GDM1 (cell line): Measurements from ENCODE around the gene S100A2.
"Not testable (repeated sequence)": the region's sequence is repeated elsewhere in the genome, so short reads cannot be mapped to it uniquely, and the experiment has no call there.

ENCODE experiments used
- DNase-seq: peaks from one replicate; lab custom pipeline; 2025; lab: John Stamatoyannopoulos, UW

The S100A2 gene

GRCh38 chr1:153588482-153588881 is 22.8 kb upstream of the S100A2 start:
- DNase-seq, result no peak

- not testable (repeated sequence) for DNase-seq
Measured at GRCh38 chr1:153588033-153588432, 22.4 kb upstream of the S100A2 start.

GRCh38 chr1:153587314-153587713 is 21.7 kb upstream of the S100A2 start:
- no peak for DNase-seq

- DNase-seq, result no peak
Measured at GRCh38 chr1:153586347-153586746, 20.7 kb upstream of the S100A2 start.

GRCh38 chr1:153585006-153585405 is 19.4 kb upstream of the S100A2 start:
- no peak for DNase-seq

- DNase-seq, result no peak
Measured at GRCh38 chr1:153583976-153584375, 18.3 kb upstream of the S100A2 start.

- DNase-seq, result not testable (repeated sequence)
Measured at GRCh38 chr1:153583514-153583913, 17.9 kb upstream of the S100A2 start.

- not testable (repeated sequence) for DNase-seq
Measured at GRCh38 chr1:153582836-153583235, 17.2 kb upstream of the S100A2 start.

- no peak for DNase-seq
Measured at GRCh38 chr1:153578936-153579335, 13.3 kb upstream of the S100A2 start.

GRCh38 chr1:153578490-153578889 is 12.8 kb upstream of the S100A2 start:
- no peak for DNase-seq

GRCh38 chr1:153577624-153578051 is 12.0 kb upstream of the S100A2 start:
- DNase-seq, result no peak

GRCh38 chr1:153577138-153577537 is 11.5 kb upstream of the S100A2 start:
- DNase-seq, result no peak

- not testable (repeated sequence) for DNase-seq
Measured at GRCh38 chr1:153575497-153575896, 9.9 kb upstream of the S100A2 start.

- DNase-seq, result not testable (repeated sequence)
Measured at GRCh38 chr1:153575081-153575491, 9.4 kb upstream of the S100A2 start.

GRCh38 chr1:153573351-153573750 is 7.7 kb upstream of the S100A2 start:
- no peak for DNase-seq

- DNase-seq, result peak; percentile 79
Measured at GRCh38 chr1:153572569-153573015, 6.9 kb upstream of the S100A2 start.

- DNase-seq, result no peak
Measured at GRCh38 chr1:153571706-153572105, 6.1 kb upstream of the S100A2 start.

GRCh38 chr1:153570874-153571273 is 5.2 kb upstream of the S100A2 start:
- DNase-seq, result no peak

GRCh38 chr1:153569465-153569864 is 3.8 kb upstream of the S100A2 start:
- DNase-seq, result no peak

- DNase-seq, result peak; percentile 65
Measured at GRCh38 chr1:153568367-153569099, 2.9 kb upstream of the S100A2 start.

- DNase-seq, result no peak
Measured at GRCh38 chr1:153567621-153568366, 2.1 kb upstream of the S100A2 start.

GRCh38 chr1:153566414-153567371 is 1.0 kb upstream of the S100A2 start:
- DNase-seq, result peak; percentile 89
